ENCODE data around the gene STARD13.
"Not testable (repeated sequence)": the region's sequence is repeated elsewhere in the genome, so short reads cannot be mapped to it uniquely, and the experiment has no call there.

The STARD13 gene

DNA sequence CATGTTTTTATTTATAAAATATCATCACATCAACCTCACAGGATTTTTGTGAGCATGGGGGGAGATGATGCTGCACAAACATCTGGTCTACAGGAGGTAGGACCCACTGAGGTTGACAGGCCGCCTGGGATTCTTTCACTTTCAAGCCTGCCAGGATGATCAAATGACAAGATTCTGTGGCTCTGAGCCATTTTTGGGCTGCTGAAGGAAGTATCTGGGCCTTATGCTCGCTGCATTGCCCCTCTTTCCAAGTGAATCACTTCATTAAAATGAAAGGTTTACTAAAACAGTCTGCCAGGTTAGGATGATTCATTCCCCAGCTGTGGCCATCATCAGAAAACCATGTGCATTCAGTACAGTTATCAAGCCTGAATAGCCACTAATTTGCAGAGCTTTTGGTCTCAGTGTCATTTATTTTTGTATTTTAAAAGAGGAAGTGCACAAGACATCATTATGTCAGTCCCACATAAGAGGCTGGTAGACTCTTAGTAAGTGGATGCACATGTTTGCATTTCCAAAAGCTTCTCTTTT lies 34.4 kb downstream of the STARD13 start:
- DNase-seq (ENCODE audit: low read depth): peak; percentile 97

DNA sequence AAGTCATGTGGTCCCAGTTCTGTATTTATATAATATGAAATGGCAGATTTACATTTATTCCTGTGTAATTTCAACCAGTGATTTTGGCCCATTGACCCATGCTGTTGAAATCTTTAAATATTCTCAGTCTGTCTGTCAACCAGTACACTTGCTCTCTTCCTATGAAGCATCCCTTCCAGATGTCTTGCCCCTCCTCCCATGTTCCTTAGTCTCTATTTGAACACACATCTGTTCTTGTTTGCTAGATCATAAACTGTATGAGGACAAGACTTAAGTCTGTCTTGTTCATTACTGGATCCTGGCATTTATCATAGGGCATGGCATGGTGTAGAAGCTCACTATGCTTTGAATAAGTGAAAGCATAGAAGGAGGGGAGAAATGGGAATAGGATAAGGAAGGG lies 34.9 kb downstream of the STARD13 start:
- DNase-seq (ENCODE audit: low read depth): no peak

DNA sequence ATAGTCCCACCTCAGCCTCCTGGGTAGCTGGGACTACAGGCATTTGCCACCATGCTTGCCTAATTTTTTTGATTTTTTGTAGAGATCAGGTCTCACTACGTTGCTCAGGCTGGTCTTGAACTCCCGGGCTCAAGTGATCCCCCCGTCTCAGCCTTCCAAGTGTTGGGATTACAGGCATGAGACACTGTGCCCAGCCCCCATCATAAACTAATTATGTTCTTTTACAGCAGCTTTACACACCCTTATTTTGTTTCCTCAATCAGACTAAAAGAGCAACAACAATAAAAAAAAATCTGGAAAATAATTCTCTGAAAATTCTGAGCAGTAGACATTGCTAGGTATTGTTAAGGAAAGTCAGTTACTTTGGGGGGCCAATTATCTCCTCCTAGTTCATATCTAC lies 35.7 kb downstream of the STARD13 start:
- DNase-seq (ENCODE audit: low read depth): no peak

DNA sequence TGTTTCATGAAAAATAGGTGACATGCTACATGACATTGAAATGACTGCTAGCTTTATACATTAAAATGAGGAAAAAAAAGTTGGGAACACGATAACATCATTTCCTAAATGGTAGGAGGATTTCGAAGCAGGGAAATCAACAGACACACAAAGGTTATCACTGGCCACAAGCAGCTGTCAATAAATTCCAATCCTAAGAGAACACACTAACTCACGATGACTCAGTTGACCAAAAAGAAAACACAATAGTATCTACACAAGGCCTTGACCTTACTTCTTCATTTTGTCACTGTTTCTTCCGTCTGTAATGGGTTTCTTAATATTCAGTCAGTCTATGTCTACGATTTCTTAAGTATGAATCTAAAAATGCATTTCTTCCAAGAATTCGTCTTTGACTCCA lies 36.5 kb downstream of the STARD13 start:
- peak; percentile 90 for DNase-seq (ENCODE audit: low read depth)

DNA sequence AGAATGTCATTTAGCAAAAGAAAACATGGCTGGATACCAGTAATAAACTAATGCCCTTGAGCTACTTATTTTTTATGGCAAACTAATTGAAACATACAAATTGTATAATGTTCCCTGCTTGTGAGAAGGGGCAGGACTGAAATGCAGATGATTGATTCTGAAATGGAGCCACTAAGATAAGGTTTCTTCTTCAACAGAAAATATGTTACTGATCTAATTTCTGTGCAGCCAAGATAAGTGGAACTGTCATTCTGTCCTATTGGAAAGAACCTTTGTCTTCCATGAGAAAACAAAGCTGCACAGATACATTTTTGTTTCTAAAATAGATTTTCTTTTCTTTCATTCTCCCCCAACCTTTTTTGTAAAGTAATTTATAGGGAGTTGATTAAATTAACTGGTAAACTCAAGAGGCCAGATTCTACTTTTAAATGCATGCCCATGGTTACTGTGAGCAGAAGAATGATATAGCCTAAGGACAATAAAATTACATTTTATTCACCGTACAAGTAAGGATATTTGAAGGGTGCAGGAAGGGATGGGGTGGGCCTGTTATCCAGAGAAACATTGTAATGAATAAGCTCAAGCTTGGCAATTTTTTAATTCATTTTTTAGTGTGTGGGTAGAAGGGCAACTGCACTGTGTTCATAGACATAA lies 39.9 kb downstream of the STARD13 start:
- no peak for DNase-seq (ENCODE audit: low read depth)

DNA sequence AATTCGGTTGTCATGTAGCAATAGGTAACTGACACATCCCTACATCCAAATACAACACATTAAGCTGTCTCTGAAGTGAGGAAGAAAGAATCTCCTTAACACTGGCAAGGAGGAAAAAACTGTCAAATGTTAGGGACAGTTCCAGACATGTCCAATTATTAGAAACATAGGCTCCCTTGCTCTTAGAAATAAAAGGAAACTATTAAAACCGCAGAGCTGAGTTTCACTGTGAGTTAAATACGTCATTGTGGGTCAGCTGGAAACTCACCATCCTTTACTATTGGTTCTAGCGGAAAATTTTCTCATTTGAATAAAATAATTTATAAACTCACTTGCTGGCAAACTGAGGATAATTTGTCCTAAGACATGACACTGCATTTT lies 40.7 kb downstream of the STARD13 start:
- no peak for DNase-seq (ENCODE audit: low read depth)

DNA sequence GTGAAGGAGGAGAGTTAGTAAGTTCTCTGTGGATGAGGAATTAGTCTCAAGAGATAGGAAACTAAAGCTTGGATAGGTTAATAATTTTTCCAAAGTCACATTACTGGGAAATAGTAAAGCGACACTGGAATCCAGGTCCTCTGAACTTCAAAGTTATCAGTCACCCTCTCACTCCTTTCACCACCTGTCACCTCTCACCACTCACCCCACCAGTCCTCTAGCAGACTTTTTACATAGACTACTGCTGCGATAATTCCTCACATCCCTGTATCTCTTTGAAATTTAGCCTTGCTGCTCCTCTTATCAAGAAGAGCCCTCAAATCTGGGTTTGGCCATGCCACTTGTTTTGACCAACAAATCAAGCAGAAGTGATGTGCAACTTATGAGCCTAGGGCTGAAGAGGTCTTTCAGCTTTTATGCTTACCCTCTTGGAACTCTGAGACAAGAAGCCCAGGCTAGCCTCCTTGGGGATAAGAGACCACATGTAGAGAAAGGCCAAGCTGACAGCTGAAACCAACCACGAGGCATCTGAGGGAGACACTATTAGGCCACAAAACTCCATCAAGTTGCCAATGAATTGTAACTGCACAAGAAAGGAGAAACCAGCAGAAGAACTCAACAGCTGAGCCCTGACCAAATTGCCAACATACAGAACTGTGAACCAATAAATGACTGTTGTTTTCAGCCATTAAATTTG lies 41.2 kb downstream of the STARD13 start:
- DNase-seq (ENCODE audit: low read depth): no peak

DNA sequence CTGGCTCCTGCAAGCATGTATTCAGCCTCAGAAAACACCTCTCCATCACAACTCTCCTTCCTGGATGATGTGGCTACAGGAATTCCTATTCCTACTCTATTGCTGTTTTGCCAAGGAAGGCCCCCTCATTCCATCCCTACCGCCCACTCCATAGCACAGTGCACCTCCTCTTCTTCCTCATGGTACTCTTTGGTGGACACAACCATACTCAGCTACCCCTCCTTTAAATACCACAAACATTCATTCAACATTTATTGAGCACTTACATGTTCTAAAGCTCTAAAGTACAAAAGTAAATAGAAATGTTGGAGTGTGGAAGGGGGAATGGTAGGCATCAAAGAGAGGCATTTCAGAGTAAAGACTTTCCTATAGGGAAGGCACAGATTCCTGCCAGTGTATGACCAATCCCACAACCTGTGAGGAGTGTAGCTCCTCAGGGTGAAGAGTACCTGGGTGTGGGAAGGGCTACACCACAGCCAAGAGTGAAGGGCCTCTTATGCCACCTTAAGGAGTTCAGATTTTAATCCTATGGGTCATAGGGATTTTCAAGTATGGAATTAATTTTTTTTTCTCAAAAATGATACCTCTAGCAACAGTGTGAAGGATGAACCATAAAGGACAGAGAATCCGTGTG lies 42.5 kb downstream of the STARD13 start:
- no peak for DNase-seq (ENCODE audit: low read depth)

DNA sequence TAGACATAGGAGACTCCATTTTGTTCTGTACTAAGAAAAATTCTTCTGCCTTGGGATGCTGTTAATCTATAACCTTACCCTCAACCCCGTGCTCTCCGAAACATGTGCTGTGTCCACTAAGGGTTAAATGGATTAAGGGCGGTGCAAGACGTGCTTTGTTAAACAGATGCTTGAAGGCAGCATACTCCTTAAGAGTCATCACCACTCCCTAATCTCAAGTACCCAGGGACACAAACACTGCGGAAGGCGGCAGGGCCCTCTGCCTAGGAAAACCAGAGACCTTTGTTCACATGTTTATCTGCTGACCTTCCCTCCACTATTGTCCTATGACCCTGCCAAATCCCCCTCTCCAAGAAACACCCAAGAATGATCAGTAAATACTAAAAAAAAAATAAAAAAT lies 43.2 kb downstream of the STARD13 start:
- not testable (repeated sequence) for DNase-seq (ENCODE audit: low read depth)

DNA sequence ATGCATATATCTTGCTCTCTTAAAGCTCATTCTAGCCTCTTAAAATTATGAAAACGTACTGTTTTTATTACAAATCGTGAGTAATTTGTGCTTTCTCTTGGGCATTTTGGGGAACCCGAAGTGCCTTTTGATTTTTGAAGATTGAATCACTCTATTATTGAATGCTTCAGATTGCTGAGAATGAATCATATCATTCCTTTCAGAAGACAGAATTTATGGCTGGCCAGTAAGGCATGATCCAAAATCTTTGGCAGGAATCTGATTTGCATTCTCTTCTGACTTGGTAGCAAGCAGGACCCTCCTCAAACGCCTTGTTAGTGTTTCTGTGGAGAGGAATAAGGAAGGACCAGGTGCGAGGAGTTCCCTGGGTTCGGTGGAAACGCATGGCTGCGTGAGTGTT lies 49.5 kb downstream of the STARD13 start:
- DNase-seq (ENCODE audit: low read depth): peak; percentile 83

DNA sequence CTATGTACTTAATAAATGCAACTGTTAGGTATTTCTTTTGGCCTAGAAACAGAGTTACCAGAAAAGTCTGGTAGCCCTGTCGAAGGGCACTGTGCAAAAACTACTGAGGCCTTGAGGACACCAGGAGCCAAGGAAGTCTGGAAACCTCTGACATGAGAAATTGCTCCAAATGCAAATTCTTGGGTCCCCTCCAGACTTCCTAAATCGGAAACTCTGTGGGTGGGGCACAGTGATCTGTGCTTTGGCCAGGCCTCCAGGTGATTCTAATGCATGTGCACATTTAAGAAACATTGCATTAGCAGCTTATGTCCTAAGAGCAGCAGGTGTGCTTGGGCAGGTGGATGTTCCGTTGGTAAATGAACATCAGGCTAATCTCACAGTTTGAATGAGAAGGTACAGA lies 50.0 kb downstream of the STARD13 start:
- no peak for DNase-seq (ENCODE audit: low read depth)

DNA sequence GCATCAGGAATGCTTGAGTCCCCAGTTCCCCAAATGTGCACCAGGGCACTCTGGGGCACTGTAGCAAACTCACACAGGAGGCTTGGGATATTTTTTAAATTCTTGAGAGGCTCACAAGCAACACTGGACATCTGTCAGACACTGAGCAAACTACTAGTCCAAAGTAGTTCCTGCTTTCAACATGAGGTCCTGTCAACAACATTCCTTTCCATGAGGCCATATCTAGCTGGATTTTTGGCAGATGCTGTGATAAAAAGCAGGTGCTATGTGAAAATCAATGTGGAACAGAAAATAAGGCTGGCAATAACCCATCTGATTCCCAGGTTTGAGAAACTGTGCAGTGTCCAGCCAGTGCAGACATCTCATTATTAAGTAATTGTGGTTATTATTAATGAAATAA lies 50.5 kb downstream of the STARD13 start:
- DNase-seq (ENCODE audit: low read depth): peak; percentile 82

DNA sequence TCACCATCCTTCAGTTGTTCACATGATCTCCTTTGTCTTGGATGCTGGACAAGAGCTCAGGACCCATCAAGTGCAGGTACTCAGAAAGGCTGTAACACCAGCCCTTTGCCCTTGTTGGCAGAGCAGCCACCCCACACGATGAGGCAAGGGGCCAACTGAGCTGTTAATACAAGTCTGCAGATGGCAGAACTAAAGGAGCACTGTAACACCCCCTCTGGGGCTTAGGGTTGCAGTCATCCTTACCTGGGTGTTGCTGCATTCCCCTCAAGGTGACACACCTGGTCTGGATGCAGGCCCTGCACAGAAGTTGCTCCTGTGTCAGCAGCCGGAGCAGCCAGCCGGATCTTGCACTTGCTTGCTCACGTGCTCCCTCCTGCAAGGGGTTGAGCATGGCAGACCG lies 52.0 kb downstream of the STARD13 start:
- DNase-seq (ENCODE audit: low read depth): no peak

DNA sequence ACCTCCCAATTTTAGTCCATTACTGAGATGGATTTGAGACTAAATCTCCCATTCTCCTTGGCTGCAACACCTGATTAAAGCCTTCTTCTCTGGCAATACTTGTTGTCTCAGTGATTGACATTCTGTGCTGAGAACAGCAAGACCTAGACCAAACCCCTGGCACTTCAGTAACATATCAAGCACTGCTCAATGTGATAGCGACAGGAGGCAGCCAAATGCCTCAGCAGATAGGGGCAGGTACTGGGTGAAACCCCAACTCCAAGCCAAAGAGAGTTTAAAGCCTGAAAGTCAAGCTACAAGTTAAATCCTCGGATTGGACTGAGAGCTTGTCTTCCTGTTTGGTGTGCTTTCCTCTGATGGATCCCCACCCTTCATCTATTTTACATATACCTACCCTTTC lies 52.7 kb downstream of the STARD13 start:
- no peak for DNase-seq (ENCODE audit: low read depth)

DNA sequence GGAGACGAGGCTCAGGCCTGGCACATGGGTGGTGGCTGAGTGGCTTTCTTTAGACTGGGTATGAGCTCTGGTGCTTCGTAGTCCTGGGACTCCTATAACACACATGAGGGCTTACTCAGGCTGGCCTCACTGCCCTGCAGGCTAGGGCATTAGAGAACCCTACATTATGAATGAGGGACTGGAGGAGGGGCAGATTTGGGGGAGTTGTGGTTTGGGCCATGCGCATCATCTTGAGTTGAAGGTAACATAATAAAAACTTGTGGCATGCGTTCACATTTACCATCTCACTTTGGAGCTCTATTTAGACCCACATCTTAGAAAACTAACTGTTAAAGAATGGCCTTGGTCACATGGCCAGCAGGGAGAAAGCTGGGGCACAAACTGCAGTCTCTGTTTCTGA lies 54.2 kb downstream of the STARD13 start:
- DNase-seq (ENCODE audit: low read depth): no peak

DNA sequence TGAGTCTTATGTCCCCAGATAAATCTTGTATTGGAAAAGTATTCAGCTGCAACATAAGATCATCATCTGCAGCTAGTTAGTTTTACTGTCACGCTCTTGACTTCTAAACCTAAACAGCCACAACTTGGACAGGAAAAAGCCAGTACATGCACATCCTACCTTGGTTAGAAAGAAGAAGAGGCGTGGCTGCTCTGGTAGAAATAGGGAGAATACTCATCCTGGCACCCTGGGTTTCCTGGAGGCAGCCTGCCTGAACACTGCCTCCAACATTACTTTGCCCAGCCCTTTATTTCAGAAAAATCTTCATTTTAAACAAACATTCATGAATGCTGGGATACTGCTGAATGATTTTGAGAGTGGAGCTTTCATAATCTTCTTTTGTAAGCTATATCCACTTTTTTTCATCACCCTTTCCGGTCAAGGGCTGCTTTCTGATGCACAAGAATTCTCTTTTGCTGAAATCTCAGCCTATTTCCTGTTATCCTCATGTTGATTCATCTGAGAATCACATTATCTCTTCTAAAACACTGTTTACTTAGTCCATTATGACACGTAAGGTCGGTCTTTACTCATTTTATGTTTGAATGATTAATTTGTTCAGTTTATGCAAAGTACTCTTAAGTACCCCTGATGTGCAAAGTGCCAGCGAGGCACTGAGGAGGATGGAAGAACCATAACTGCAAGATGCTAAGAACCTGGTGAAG lies 55.2 kb downstream of the STARD13 start:
- DNase-seq (ENCODE audit: low read depth): peak; percentile 84

DNA sequence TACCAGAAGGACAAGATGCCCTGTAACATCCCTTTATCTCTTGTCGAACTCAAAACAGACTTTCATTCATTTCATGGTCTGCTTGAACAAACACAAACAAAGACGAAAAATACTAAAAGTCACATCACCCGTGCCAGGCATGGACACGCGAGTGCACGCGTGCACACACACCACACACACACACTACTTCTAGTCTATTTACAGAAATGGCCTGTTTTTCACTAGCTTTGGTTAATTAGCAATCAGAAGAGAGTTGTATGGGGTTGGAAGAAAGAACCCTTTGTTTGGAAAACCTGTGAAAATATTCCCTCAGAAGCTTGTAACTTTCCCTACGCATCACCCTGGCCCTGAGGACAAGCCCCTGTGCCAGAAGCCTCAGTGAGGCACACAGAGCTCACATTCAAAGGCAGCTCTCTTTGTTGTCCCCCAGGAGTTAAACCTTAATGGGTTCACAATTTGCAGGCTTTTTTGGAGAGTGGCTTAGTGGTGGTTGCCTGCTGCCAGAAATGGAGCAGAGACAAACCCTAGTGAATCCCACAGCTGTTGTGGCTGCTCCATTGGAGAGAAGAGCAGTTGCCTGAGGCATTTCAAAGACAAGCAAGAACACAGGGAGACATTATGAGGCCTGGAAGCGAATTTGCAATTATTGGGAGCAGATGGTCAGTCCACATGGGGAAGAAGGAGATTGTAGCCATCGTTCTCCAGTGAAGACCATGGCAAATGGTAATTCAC lies 55.9 kb downstream of the STARD13 start:
- DNase-seq (ENCODE audit: low read depth): no peak

DNA sequence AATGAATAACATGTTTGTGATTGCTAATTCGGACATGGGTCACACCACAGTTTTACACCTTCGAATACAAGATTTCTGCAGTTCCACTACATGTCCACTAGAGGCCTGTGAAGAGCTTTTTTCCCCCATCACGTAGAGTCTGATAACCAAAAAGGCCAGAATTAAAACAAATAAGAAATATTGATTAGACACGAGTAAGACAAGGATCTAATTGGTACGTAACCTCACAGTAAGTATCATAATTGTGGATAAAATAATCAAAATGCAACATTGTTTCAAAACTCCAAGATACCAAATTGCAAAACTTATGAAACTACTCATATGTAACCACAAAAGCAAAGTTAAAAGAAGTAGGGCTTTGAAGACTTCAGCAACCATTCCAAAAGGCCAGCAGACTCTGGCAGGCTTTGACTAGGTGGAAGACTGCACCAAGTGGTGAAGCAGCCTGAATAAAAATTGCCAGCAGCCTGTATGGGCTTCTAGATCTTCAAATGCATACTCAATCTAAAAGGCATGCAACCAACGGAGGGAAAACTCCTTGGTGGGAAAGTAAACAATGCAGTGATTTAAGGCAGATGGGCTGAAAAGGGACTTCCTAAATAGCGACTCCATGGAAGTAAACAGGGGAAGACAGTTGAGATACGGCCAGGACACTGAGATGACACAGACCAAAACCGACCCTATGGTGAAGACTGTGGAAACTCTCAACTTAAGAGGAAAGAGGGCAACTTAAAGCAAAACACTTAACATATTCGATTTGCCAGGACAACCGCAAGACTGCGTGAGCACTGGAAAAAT lies 56.7 kb downstream of the STARD13 start:
- DNase-seq (ENCODE audit: low read depth): peak; percentile 78

DNA sequence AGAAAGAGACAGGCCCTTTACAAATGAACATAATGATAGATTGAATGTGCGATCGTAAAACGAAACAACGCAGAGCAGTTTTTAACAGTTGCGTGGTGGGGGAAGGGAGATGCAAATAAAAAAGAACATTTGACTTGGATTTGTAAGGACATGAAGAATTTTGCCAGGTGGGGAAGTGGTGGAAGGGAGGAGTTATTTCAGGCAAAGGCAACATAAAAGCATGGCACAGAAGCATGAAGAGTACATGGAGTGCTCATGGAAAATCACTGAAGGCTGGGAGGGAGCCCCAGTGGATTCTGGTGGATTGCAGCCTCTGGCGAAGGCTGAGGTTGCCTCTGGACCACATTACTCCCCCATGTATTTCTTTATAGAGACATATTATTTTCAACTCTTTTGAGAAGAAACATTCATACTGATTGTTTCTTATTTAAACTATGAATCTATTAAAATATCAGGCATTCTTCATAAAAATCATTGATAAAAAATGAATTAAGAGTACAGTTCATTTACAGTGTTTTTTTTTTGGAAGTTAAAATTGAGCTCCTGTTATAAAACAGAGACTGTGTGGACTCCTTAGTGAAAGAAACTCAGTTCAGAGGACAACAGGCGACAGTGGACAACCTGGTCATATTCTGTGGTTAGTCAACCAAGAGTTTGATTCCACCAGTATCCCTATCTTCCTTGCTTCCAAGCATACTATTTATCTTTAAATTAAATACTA lies 57.5 kb downstream of the STARD13 start:
- DNase-seq (ENCODE audit: low read depth): no peak

DNA sequence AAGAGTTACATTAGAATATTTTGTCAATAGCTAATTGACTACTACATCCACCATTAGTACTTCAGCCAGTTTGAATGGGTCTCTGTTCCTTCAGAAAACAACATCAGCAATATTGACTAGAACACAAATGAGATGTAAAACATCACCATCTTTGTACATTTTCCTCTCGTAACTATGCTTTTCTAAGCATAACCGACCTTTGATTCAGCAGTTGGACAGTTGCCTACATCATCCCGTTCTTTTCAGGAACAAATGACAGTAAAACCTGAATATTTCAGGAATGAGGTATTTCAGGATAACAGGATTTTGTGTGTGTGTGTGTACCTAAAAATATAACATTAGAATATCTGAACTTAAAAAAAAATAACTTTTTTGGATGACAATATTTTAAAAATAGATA lies 60.9 kb downstream of the STARD13 start:
- DNase-seq (ENCODE audit: low read depth): peak; percentile 58

DNA sequence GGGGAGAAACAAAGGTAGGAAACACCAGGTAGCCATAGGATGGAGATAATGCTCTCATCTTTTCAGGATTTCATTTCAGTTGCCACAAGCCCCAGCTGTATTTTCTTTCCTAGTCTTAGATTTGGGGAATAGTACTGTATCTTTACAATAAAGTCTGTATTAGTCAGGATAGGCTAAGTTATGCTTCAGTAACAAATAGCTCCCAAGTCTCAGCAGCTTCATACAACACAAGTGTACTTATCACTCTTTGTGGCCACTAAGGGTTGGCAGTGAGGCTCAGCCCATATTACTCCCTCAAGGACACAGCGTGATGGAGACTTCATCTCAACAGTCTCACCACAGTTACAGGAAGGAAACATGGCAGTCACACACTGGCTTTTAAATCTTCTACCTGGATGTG lies 61.4 kb downstream of the STARD13 start:
- no peak for DNase-seq (ENCODE audit: low read depth)

All from iris pigment epithelial cell (primary cell).